ELF-1 (cell line): ENCODE measurements around the gene AKAP8L.

Source experiments
- DNase-seq: peaks from one replicate; pipeline ENCODE4 v3.0.0-alpha.2; 2016; ENCODE audit warnings: low read depth, low spot score

The AKAP8L gene, protein sequence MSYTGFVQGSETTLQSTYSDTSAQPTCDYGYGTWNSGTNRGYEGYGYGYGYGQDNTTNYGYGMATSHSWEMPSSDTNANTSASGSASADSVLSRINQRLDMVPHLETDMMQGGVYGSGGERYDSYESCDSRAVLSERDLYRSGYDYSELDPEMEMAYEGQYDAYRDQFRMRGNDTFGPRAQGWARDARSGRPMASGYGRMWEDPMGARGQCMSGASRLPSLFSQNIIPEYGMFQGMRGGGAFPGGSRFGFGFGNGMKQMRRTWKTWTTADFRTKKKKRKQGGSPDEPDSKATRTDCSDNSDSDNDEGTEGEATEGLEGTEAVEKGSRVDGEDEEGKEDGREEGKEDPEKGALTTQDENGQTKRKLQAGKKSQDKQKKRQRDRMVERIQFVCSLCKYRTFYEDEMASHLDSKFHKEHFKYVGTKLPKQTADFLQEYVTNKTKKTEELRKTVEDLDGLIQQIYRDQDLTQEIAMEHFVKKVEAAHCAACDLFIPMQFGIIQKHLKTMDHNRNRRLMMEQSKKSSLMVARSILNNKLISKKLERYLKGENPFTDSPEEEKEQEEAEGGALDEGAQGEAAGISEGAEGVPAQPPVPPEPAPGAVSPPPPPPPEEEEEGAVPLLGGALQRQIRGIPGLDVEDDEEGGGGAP

DNA sequence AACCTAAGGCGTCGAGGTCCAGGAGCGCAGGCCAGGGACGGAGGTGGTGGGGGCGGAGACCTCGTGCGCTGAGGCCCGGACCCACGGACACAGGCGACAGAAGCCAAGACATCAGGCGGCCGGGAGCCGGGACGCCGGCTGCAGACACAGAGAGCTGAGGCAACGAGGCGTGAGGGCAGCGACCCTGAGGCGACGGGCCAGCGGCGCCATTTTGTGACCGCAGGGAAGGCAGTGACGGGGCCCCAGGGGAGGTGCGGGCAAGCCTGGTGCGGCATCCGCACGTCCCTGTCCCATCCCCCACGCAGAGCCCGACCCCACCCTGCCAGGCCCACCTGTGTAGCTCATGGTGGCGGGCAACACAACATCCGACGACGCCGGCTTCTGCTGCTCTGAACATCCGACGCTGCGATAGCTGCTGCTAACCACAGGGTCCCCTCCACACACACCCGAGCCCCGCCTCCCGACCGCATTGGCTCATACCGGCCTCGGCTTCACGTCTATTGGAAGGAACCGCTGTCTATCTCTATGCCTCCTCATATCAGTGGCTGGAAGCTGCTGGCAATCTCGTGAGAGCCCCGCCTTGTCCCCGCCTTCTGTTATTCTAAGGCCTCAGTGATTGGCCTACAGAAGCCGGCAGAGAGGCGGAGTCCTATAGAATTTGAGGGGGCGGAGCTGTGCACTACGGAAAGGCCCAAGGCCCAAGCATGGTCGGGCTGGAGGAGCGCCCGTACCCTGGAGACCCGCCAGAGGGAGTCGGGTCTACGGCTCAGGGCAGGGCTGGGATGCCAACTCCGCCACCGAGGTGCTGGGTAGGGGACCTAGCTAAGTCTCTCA is at the start of gene AKAP8L:
TSS of gene AKAP8L (minus strand) at position 410 of the 834 bp plus-strand sequence. CDS start at position 345, 65 bp downstream.
- peak; percentile 100 for DNase-seq

DNA sequence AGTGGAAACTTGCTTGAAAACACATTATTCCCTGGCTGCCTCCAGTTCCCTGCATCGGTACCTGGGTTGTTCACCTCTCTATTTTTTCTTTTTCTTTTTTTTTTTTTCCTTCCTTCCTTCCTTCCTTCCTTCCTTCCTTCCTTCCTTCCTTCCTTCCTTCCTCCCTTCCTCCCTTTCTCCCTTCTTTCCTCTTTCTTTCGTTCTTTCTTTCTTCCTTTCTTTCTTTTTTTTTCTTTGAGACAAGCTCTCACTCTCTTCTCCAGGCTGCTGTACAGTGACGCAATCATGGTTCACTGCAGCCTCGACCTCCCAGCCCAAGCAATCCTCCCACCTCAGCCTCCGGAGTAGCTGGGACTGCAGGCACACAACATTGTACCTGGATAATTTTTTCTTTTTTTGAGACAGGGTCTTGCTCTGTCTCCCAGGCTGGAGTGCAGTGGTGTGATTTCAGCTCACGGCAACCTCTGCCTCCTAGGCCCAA is 49.0 kb upstream of the AKAP8L start:
- DNase-seq, result no peak

DNA sequence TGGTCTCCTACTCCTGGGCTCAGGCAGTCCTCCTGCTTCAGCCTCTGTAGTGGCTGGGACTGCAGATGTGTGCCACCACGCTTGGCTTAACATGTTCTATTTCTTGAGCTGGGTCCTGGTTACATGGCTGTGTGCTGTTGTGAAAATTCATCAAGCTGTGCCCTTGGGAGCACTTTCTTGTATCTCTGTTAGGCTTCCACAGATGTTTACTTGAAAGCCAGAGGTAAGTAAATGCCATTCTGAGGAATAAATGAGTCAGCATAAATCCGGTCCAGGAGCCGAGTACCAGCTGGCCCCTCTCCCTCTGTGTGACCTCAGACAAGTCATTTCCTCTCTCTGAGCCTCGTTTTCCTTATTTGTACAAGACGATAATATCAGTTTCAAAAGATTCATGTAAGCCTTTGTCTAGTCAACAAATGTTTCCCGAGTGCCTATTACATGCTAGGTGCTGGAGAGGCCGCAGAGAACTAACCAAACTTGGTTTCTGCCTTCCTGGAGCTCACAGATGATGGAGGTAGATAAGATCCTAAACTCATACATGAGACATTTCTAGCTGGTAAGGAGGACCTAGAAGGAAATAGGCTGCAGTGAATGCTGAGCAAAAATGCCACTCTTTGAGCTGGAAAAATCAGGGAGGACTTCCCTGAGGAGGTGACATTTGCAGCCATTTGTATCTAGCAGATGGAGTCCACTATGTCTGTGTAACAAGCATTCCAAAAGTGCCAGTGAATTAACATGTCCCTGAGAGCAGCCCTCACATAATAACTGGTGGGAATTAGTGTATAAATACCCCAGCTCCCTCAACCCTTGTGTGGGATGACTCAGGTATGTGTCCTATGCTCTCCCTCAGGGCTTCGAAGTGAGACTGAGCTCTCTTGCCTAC is 48.3 kb upstream of the AKAP8L start:
- DNase-seq, result no peak

DNA sequence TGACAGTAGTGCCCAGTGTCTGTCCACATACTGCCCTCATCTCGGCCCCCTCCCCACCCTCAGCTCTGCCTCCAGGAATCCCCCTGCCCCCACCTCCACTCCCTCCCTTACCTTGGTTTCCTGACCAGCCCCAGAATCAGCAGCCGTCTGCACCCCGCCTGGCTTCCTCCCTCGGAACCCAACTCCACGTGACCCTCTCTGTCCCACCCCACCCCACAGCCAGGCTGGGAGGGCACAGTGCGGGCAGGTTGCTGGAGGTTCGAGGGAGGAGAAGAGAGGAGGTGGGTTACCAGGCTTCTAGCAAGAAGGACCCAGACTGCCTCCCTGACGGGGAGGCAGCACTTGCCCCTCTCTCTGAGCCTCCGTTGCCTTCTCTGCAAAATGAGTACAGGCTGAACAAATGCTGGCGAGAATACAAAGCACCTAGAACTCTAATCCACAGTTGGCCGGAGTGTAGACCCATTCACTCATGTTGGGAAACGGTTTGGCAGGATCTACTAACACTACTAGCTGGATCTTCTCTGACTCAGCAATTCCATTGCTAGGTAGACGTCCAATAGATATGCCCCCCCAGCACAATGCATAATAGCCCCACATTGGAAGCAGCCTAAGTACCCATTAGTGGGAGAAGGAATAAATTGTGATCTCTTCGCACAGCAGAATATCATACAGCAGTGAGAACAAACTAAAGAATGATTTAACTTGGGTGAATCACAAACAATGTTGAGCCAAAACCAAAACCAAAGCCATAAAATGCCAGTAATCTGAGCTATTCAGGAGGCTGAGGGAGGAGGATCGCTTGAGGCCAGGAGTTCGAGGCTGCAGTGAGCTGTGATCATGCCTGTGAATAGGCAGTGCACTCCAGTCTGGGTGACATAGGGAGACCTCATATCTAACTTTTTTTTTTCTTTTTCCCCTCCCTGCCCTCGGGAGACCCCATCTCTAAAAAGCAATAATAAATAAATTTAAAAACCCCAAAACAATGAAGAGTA is 45.9 kb upstream of the AKAP8L start, which contains the start of gene RASAL3:
TSS of gene RASAL3 (minus strand) at position 151 of the 992 bp plus-strand sequence. CDS start 186 bp downstream, outside the sequence.
- DNase-seq, result no peak

DNA sequence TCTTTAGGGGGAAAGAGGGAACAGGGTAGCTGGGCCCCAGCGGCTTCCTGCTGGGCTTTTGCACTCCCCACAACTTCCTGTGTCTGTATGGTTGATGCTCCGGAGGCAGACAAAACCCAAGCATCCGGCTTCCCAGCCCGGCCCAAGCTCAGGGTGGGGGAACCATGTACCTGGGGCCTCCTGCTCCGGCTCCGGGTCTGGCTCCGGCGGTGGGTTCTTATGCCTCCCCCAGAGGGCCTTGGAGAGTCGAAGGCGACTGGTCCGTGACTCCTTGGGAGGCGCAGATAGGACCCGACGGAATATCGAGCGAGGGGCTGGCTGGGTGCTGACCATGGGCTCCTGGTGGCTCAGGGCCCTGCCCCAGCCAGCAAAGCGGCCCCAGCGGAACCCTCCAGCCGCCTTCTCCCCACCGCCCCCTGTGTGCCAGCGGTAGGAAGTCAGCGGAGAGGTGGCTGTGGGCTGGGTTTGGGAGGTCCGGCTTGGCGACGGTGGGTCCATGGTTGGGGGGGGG is 45.1 kb upstream of the AKAP8L start:
- DNase-seq, result no peak

DNA sequence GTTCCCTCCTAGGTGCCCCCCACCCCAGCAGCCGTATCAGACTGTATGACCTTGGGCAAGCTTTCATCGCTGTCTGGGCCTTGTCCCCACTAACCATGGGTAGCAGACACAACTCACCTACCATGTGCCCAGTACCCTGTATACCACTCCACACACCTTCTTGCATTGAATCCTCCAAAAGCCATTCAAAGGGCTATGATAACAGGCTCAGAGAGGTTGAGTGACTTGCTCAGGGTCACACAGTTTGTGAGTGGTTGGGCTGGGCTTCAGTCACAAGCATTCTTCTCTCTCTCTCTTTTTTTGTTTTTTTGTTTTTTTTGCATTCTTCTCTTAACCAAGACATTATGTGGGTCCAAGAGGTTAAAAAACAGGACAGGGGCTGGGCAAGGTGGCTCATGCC is 42.9 kb upstream of the AKAP8L start:
- DNase-seq, result no peak

DNA sequence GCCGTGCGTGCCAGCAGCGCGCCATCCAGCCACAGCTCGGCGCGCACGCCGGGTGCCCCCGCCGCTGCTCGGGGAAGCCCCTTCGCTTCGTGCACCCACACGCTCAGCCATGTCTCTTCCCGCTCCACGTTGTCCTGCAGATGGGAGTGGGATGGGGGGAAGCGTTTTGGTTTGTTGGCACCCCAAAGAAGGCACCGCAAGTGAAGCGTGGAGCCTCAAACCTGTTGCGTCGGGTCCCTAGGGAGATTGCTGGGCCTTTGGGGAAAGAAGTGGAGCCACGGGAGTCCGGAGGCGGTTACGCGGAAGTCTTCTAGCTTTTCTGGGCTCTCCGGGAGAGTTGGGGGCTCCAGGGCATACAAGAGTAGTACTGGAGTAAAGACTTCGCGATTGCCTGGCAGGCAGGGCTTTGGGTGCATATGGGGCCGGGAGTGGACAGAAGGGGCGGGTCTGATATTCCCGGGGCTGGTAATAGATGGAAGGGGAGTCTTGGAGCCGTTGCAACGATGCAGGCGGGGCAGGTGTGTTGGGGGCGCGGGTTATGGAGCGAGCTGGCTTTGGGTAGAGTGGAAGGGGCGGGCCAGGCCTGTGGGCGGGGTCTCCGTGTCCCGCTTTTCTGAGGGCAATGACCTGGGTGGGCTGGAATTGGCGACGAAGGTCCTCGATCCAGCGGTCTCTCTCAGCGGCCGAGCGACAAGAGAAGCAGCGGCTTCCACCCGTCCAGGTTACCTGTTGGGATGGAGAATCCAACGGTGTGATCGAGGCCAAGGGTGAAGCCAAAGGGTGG is 39.1 kb upstream of the AKAP8L start:
- DNase-seq, result no peak

DNA sequence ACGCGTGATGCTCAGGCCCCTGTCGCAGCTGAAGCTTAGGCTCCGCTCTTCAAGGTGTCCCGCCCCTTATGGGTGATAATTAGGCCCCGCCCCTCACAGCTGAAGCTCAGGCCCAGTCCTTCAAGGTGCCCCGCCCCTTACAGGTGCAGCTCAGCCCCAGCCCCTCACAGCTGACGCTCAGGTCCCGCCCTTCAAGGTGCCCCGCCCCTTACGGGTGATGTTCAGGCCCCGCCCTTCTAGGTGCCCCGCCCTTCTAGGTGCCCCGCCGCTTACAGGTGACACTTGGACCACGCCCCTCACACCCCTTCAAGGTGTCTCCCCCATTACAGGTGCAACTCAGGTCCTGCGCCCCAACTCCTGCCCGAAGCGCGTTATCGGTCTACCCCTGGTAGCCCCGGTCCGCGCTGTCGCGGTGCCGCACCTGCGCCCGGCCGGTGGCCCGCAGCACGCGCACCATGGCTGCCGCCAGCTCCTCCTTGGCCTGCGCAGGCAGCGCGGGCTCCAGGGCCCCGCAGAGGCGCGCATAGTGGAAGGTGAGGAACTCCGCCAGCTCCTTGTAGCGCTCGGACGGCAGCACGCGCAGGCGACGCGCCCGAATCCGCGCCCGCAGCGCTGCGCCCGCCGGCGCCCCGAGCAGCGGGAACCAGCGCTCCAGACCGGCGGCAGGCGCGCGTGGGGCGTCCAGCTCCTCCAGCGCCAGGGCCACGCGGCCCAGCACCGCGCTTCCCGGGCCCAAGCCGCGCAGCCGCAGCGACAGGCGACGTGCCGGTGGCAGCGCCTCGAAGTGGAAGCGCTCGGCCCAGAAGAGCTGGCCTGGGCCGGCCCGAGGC is 38.3 kb upstream of the AKAP8L start:
- DNase-seq, result peak; percentile 67

DNA sequence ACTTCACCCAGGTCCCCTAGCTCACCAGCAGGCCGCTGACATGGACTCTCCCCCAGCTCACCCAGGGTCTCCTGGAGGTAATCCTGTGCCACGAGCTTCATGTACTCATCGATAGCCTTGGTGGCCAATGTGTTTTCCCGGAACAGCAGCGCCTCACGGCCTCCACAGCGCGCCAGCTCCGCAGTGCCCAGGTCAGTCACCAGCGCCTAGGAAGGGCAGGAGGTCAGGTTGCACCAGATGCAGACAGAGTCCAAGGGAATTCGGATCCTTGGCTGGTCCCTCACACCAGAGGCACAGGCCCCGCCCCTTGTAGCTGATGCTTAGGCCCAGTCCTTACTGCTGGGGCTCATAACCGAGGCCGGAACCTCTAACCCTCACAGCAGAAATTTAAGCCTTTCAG is 37.7 kb upstream of the AKAP8L start:
- no peak for DNase-seq

DNA sequence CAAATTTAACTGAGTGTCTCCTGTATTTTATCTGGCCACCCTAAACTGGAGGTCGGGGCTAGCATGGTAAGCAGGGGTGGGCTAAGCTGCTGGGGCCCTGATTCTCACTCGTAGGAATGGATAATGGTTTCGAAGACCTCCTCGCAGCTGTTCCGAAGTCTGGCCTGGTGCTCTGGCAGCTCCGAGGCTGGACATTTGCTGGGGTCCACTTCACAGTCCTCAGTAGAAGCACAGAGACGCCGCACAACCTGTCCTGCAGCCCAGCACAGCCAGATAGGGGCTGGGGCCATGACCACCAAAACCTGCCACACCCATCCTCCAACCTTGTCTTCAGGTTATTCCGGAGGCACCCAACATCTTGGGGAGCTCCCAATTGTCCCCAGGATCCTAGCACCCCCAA is 37.2 kb upstream of the AKAP8L start:
- no peak for DNase-seq

DNA sequence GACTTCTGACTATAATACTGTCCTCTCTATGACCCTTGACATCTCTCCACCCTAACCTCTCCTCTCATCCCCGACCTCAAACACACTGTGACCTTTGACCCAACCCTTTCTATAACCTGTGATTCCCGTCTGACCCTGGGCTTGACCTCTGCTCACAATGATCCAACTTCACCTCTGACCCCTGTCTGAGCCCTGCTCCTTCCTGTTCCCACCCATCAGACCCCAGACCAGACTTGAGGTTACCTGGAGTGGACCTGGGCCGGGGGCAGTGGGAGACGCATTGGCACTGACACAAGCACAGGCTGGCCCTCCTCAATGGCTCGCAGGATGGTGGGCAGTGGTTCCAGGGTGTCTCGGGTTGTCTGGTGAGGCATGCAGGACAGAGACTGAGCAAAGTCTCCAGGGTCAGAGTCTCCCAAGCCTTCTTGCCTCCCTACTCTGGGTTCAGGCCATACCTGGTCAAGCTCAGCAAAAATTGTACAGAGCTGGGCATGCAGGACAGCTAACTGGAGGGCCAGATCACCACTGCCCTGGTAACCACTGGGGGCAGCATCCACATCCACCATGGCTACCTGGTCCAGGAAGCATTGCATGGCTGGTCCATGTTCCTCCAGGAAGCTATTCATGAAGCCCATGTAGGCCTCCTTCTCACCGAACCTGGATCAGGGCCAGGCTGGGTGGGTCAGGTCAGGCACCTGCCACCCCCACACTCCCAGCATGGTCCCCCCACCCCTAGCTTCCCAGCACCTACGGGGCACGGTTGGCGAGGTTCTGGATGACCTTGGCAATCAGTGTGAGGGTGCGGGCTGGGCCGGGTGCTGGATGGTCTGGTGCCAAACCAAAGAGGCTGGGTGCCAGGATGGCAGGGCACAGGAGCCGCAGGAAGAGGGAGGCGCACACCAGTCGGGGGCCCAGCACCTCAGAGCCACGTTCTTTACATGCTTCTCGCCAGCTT is 35.4 kb upstream of the AKAP8L start:
- no peak for DNase-seq

DNA sequence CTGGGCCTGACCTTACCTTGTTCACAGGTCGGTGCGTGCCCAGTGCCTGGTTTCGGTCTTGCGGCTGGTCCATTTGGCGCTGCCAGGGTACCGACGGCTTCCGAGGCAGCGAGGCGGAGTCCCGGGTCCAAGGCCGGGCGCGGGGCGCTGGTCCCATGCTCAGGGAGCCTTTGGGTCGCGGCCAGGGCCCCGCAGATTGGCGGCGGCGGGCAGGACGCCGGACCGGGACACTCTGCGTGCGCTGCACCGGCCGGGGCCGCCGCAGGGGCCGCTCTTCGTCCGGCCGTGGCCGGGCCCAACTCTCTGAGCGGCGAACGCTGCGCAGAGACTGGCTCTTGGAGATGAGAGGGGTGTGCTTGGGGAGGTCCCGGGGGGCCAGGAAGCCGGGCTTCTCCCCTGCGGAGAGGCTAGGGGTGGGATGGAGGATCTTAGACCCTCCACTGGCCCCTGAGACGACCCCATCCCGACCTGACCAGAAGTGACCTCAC is 34.3 kb upstream of the AKAP8L start:
- peak; percentile 34 for DNase-seq

DNA sequence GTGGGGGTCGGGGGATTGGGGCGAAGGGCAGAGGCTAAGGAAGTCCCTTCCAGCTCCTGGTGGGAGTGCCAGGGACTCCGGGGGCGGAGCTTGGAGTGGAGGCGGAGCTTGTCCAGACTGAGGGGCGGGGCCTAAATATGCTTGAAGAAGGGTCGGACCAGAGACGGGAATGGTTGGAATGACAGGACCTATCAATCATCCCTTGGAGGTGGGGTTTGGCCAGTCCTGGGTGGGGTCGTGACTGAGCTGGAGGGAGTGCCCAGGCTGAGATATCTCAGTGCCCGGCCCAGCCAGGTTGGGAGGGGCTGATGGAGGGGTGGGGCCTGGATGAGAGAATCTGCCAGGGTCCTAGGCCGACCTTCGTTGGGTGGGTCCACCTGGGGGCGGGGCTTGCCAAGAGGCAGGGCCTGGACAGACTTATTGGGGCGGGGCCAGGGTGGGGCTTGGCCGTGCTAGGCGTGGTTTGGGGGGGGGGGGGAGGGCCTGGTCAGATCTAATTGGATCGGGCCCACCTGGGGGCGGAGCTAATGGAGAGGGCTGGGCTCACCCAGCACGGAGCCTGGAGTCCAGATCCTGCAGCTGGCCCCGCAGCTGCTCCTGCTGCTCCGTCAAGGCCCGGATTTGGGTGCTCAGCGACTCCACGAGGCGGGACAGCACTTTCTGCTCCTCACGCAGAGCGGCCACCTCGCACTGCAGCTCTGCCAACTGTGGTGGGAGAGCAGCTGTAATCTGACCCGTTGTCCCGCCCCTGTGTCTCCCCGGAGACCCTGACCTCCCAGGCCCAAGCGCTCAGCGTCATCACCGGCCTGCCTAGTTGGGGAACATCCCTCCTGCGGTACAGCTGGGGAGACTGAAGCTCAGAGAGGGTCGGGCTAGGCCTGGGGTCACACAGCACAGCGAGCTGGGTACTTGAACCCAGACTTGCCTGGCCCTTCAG is 33.6 kb upstream of the AKAP8L start:
- peak; percentile 98 for DNase-seq

DNA sequence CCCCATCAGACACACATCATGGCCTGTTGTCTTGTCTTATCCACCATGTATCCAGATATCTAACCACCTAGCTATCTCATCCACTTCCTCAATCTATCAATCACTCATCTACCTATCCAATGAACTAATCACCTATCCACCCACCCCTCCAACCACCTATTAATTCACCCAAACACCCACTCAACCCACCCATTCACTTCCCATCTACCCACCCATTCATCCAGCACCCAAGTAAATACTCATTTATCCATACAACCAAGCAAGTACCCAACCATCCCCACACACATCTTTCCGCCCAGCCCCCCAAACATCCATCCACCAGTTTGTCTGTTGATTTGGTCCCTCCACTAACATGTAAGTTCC is 31.7 kb upstream of the AKAP8L start:
- DNase-seq, result no peak
